ENCODE measurements around the gene TADA2B.

GRCh38 chr4:7023486-7023885 is 19.7 kb upstream of the TADA2B start:
- no peak for TF ChIP-seq CTCF (IDR thresholded peaks at IDR 0.05; ENCODE audit: low read length)
- no peak for TF ChIP-seq EZH2 (IDR thresholded peaks at IDR 0.05; ENCODE audit: borderline replicate concordance, low read length)

All from OCI-LY1 (cell line).